ENCODE measurements around the gene POLG2.
"Not testable (repeated sequence)": the region's sequence is repeated elsewhere in the genome, so short reads cannot be mapped to it uniquely, and the experiment has no call there.

The POLG2 gene

DNA sequence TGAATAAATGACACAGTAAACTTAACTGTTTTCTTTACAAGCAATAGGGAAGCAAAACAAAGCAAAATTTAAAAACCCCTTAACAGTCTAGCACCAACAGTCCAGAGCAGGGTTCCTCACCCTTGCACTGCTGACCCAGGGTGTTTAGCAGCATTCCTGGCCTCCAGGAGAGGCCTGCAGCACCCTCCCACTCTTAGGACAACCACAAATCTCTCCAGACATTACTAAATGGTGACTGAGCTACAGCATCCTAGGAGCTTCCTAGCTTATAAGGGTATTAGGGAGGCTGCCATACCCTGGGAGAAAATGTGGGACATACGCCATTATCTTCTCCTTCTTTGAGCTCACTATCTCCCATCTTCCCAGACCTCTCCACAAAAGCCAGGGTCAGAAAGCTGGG is 15.9 kb downstream of the POLG2 start:
- DNase-seq = no peak

DNA sequence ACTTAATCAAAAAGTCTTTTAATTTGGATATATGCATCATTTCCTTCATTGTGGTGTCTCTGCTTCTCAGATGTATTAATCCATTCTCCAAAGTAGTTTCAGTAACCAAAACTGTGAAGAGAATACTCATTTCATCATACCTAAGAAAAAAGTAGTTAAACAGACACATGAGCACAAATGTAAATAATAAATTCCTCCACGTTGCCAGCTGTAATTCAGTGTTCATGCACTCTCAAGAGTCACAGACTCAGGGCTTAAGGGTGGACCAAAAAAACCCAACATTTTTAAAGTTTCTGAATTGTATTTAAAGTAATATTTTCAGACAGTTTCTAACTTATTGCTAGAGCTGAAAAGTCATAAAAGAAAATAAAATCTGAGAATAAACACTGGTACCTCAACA is 19.0 kb downstream of the POLG2 start:
- DNase-seq = no peak

DNA sequence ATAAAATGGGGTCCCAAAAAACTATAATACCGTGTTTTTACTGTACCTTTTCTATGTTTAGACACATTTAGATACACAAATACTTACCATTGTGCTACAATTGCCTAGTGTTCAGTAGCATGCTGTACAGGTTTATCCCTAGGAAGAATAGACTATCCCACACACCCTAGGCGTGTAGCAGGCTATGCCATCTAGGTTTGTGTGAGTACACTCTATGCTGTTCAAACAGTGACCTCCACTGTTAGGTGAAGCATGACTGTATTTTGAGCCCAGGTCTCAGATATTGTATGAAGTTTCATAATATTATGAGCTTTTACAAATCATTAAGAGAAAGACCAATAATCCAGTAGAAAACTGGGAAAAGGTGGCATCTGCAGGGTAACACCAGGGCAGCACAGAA is 24.3 kb downstream of the POLG2 start:
- DNase-seq = no peak

DNA sequence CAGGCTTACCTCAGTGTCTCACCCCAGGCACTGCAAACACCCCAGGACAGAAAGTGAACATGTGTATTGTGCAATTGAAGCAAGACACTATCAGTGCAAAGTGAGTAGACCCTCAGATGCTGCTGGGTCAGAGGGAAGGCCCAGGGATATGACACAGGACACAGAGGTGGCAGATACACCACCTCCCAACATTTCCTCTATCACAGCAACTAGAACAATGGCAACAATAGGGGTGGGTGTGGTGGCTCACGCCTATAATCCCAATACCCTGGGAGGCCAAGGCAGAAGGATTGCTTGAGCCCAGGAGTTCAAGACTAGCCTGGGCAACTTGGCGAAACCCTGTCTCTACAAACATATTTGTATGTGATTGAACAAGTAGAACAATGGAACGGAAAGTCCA is 25.4 kb downstream of the POLG2 start:
- DNase-seq = no peak

- DNase-seq = peak; percentile 35
These were observed 26.2 kb downstream of the POLG2 start for GRCh38 chr17:64470625-64471024.

GRCh38 chr17:64466834-64467233 is 30.0 kb downstream of the POLG2 start:
- not testable (repeated sequence) for DNase-seq

DNA sequence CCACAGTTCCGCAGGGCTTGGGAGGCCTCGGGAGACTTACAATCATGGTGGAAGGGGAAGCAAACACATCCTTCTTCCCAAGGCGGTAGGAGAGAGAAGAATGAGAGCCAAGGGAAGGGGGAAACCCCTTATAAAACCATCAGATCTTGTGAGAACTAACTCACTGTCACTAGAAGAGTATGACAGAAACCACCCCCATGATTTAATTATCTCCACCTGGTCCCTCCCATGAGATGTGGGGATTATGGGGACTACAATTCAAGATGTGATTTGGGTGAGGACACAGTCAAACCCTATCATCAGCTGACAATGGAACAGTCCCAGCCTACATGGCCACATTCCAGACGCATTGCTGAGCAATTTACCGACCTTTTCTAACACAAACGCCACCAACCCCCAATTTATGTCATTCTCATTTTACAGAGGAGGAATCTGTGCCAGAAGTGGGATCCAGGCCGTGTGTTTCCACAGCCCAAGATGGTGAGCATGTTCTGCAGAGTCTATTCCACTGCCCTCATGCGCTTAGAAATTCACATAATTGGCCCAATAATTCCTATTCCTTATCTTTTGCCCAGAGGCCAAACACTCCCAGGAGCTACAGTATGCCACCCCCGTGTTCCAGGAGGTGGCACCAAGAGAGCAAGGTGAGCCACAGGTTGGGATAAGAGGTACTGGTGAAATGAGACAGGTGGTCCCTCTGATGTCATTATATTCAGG is 30.7 kb downstream of the POLG2 start:
- DNase-seq = peak; percentile 6

DNA sequence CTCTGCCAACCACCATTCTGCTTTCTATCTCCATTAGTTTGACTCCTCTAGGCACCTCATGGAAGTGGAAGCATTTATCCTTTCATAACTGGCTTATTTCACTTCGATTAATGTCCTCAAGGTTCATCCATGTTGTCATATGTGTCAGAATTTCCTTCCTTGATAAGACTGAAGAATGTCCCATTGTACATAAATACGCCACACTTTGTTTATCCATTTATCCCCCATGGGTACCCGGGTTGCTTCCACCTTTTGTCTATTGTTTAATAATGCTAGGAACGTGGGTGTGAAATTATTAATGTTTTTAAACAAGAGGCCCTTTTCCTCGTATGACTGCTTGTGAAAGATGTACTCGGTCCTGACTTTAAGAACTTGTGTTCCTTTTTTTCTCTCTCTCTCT is 35.1 kb downstream of the POLG2 start:
- DNase-seq = no peak

DNA sequence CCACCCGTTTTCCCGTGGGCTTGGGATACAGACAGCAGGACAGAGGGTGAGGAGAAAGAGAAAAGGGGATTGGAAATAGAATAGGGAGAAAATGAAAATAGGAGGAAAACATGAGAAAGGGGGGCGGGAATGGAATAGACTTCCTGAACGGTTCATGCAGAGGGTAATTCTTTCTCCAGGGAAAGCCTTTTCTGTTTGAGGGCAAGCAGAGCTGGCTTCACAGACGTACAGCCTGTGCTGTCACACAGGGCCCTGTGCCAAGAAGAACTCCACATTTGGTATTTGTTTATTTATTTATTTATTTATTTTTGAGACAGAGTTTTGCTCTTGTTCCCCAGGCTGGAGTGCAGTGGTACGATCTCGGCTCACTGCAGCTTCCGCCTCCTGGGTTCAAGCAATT is 35.9 kb downstream of the POLG2 start:
- DNase-seq = peak; percentile 4

- not testable (repeated sequence) for DNase-seq
These were observed 37.0 kb downstream of the POLG2 start for GRCh38 chr17:64459818-64460217.

GRCh38 chr17:64459284-64459747 is 37.5 kb downstream of the POLG2 start:
- DNase-seq = no peak

DNA sequence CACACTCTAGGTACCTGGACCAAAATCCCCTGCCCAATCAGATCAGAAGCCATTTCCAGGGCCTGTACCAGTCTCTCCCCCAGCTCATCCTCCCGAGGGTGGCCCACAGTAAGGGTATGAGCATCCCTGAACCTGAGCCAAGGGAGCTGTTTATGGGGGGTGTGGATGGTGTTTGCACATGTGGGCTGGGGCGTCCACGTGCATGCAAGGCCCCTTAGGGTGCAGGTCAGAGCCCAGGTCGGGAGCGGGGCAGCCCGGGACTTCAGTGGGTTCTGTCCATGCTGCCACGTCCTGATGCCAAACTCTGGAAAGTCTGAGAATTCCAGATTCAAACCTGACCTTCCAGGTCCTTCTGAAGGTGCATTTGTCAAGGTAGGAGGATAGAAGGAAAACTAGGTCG is 38.1 kb downstream of the POLG2 start:
- no peak for DNase-seq

GRCh38 chr17:64457156-64457555 is 39.7 kb downstream of the POLG2 start:
- no peak for DNase-seq

- no peak for DNase-seq
These were observed 40.6 kb downstream of the POLG2 start for GRCh38 chr17:64455993-64456885.

DNA sequence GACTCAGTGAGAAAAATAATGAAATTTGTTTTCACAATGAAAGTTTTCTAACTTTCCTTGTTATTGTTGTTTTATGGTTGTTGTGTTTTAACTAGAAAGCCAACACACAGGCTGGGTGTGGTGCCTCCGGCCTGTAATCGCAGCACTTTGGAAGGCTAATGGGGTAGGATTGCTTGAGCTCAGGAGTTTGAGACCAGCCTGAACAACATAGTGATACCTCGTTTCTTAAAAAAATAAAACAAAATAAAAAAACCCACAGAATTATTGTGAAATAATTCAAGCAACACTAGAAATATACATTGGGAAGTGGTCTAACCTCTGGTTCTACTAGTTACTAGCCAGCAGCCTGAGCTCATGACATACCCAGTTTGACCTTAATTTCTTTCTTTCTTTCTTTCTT is 47.3 kb downstream of the POLG2 start:
- no peak for DNase-seq

GRCh38 chr17:64448665-64449512 is 48.0 kb downstream of the POLG2 start, which contains the start of gene MILR1:
TSS of gene MILR1 (plus strand) at chr17:64449115. CDS start at chr17:64449169, 54 bp downstream.
- no peak for DNase-seq

DNA sequence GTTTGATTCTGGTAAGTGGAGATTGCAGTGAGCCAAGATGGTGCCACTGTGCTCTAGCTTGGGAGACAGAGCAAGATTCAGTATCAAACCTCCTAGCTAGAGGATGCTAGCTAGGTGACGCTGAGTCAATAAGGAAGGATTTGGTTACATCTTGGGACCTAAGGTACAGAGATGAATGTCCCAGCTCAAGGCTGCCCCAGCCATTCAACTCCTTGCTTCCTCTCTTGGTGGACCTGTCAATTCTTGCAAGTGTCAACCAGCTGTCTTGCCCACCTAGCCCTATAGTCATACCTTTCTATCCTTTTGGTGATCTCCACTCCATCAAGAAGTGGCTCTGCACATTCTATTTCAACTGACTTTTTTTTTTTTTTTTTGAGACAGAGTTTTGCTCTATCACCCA is 49.3 kb downstream of the POLG2 start:
- no peak for DNase-seq

DNA sequence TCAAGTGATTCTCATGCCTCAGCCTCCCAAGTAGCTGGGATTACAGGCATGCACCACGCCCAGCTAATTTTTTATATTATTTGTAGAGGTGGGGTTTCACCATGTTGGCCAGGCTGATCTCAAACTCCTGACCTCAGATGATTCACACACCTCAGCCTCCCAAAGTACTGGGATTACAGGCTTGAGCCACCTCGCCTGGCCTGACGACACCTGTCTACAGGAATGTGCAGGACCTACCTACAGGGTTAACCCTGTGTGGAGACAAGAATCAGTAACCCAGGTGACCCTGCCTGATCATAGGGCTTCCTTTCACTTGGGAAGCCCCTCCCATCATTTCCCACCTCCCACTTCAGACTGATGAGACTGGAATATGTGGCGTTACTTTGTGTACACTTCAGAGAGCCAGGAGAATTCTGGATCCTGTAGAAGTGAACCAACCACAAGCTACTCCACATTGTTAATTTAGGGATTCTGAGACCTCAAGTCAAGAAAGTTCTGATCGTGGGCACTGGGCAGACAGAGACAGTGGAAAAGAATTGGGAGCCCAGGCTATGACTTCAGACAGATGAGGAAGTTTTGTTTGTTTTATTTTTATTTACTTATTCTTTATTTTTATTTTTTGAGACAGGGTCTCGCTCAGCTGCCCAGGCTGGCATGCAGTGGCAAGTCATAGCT is 53.6 kb downstream of the POLG2 start:
- DNase-seq = no peak

DNA sequence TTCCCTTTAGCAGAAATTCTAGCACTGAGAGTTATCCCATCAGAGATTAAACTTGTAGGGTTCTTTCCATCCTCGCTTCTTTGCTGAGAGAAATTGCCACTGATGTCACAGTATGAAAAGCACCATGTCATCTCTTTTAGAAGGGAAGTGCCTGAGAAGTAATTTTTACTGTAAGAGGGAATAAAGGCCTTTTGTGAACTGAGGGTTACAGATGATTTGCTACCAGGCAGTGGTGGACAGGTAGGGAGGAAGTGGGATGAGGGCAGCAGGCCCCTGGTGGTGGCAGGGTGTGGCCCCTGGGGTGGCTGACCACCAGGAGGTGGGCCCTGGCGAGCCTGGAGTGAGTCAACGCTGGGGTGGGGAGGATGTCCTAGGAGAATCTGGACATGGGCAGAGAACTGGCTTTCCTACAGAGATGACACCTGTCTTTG is 54.3 kb downstream of the POLG2 start:
- no peak for DNase-seq

DNA sequence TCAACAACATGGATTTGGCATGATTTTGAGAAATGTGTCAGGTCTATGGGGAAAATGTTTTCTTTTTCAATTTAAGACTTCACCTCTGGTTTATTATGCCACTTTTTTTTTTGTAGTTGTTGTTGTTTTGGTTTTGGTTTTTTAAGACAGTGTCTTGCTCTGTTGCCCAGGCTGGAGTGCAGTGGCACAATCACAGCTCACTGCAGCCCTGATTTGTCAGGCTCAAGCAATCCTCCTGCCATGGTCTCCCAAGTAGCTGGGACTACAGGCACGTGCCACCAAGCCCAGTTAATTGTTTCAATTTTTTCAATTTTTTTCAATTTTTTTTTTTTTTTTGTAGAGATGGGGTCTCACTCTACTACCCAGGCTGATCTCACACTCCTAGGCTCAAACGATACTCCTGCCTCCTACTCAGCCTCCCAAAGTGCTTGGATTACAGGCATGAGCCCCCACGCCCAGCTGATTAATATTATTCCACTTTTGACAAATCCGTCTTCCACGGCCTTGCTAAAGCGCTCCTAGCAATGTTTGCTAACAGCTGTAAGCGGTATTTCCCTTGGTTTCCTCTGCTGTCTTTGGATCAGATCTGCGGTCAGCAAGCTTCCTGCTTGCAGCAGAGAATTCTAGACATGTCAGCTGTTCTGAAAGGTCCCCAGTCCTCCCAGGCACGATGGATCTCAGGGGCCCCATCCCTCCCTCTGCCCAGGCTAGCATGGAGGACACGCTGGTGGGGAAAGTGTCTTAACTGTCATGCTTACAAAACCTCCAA is 54.9 kb downstream of the POLG2 start:
- DNase-seq = peak; percentile 27

DNA sequence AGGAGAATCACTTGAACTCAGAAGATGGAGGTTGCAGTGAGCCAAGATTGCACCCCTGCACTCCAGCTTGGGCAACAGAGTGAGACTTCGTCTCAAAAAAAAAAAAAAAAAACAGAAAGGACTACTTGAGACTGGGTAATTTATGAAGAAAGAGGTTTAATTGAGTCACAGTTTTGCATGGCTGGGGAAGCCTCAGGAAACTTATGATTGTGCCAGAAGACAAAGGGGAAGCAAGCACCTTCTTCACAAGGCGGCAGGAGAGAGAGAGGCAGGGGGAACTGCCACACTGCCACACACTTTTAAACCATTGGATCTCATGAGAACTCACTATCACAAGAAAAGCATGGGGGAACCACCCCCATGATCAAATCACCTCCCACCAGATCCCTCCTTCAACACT is 56.9 kb downstream of the POLG2 start:
- DNase-seq = no peak

DNA sequence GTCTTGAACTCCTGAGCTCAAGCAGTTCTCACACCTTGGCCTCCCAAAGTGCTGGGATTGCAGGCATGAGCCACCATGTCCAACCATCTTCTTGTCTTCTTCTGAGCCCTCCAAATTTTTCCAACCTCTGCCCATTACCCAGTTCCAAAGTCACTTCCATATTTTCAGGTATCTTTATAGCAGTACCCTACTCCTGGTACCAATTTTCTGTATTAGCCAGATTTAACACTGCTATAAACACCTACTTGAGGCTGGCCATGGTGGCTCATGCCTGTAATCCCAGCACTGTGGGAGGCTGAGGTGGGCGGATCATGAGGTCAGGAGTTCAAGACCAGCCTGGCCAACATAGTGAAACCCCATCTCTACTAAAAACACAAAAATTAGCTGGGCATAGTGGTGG is 57.3 kb downstream of the POLG2 start:
- DNase-seq = not testable (repeated sequence)
